Esophagus squamous epithelium (tissue), 5 donors: ENCODE data around the gene ERF. TPM values are rescaled to one million over a fixed set of nuclear protein-coding genes. Genes with fewer than 3 reads are reported as not detected.
A peak's percentile ranks its signal among the peaks of the same experiment; 100 is the strongest.

Experiments used
- DNase-seq: peaks from one replicate; lab custom pipeline; 2025; lab: John Stamatoyannopoulos, UW
- H3K27ac ChIP-seq, 4 donors: fragments of 200-600 bp; sonication (generic); one replicate each; pipeline ENCODE4 v1.5.1; 2016 to 2019; ENCODE audit warnings: mild to moderate bottlenecking in 1 of 4
- H3K27me3 ChIP-seq, 4 donors: fragments of 200-600 bp; sonication (generic); 1 replicate in 3 of 4; 2 replicates in 1 of 4; pipeline versions ENCODE4 v1.5.1 to v1.6.0; 2017 to 2021; ENCODE audit warnings: antibody characterized with exemption in 1 of 4
- H3K36me3 ChIP-seq, 3 donors: fragments of 200-600 bp; sonication (generic); one replicate each; pipeline ENCODE4 v1.5.1; 2016 to 2019
- H3K4me1 ChIP-seq, 3 donors: fragments of 200-600 bp; sonication (generic); one replicate each; pipeline ENCODE4 v1.5.1; 2017 to 2019
- H3K4me3 ChIP-seq, 4 donors: fragments of 200-600 bp; sonication (generic); 1 replicate in 3 of 4; 2 replicates in 1 of 4; pipeline ENCODE4 v1.5.1; 2016 to 2019; ENCODE audit warnings: mild to moderate bottlenecking in 2 of 4, moderate library complexity in 1 of 4
- H3K9me3 ChIP-seq, 3 donors: fragments of 200-600 bp; sonication (generic); one replicate each; pipeline ENCODE4 v1.5.1; 2016 to 2019
- CTCF ChIP-seq, 6 experiments: fragments of 450-650 bp in 4 of 6; fragments of 200-600 bp in 2 of 6; sonication (generic) in 2 of 6; IDR thresholded peaks; one replicate each; pipeline ENCODE4 v1.5.1; 2016 to 2019; ENCODE audit warnings: antibody characterized with exemption in 6 of 6, mild to moderate bottlenecking in 4 of 6, moderate library complexity in 4 of 6
- POLR2A ChIP-seq, 4 donors: fragments of 450-650 bp; IDR thresholded peaks; one replicate each; pipeline ENCODE4 v1.6.1; 2017; ENCODE audit warnings: antibody characterized with exemption in 4 of 4, mild to moderate bottlenecking in 4 of 4, moderate library complexity in 3 of 4
- WGBS, 2 donors: methylation state at CpG; one replicate each; pipeline ENCODE4 v1.1.5; 2018; 5-methylcytosine and 5-hydroxymethylcytosine counted together
- intact Hi-C: fragments of 100-400 bp; cut with DNase I; formaldehyde crosslinking; loops from one replicate; pipeline ENCODE4 v1.15.0; 2022
- total RNA-seq, 4 donors: library from RNA; depleted of rRNA; stranded (reverse); fragments of >200 nt; gene quantifications; one replicate each; pipeline ENCODE4 v1.1.0, GENCODE V29; 2016
- donor health status: DM: yes; HTN: yes; CAD: no.

ERF gene
- total RNA-seq, 4 donors from 2014 or later: 13.3 to 32.5 (median 21.0) TPM

GRCh38 chr19:42274065-42274682 lies 19.2 kb upstream of the ERF start:
- DNase-seq: no peak
- TF ChIP-seq CTCF (IDR thresholded peaks at IDR 0.05) (no peak), POLR2A (IDR thresholded peaks at IDR 0.05) (no peak)
- H3K27ac ChIP-seq: no peak overlapping the region

GRCh38 chr19:42273407-42274064 lies 18.6 kb upstream of the ERF start:
- Histone ChIP-seq H3K27me3 (no peaks in the 10 kb centered on the region), H3K9me3 (no peaks in the 10 kb centered on the region), H3K36me3 (peaks cover 23 to 53% (median 30%) of the 10 kb centered on the region in 3 donors), H3K4me1 (peaks cover 45 to 83% (median 64%) of the 10 kb centered on the region in 3 donors), H3K27ac (no peak overlapping the region), H3K4me3 (no peak overlapping the region)
- intact Hi-C loops: no loop called here
- no peak for TF ChIP-seq POLR2A (IDR thresholded peaks at IDR 0.05)
- TF ChIP-seq CTCF (IDR thresholded peaks at IDR 0.05): no peak
- DNase-seq: no peak
- 89 to 94% methylated on average over 28 to 34 of the region's 43 CpGs for WGBS, 2 donors

More at GRCh38 chr19:42274065-42274682, 19.2 kb upstream of the ERF start:
- intact Hi-C loops: no loop called here
- no peak overlapping the region for H3K4me3 ChIP-seq
- H3K27me3 ChIP-seq: no peaks in the 10 kb centered on the region
- H3K9me3 ChIP-seq: no peaks in the 10 kb centered on the region
- 80 to 92% methylated on average over 7 to 16 of the region's 22 CpGs for WGBS, 2 donors
- H3K36me3 ChIP-seq: peaks cover 23 to 53% (median 30%) of the 10 kb centered on the region in 3 donors
- peaks cover 51 to 89% (median 70%) of the 10 kb centered on the region in 3 donors for H3K4me1 ChIP-seq

- H3K27ac ChIP-seq: no peak overlapping the region
- no peaks in the 10 kb centered on the region for H3K9me3 ChIP-seq
- H3K4me3 ChIP-seq: no peak overlapping the region
- H3K36me3 ChIP-seq: peaks cover 23 to 53% (median 30%) of the 10 kb centered on the region in 3 donors
- H3K27me3 ChIP-seq: no peaks in the 10 kb centered on the region
- DNase-seq: no peak
- WGBS, 2 donors: 94 to 95% methylated on average over 10 to 12 of the region's 23 CpGs
- H3K4me1 ChIP-seq: peaks cover 40 to 78% (median 58%) of the 10 kb centered on the region in 3 donors
- intact Hi-C loops: no loop called here
- TF ChIP-seq POLR2A (IDR thresholded peaks at IDR 0.05) (no peak), CTCF (IDR thresholded peaks at IDR 0.05) (no peak)
Observed at GRCh38 chr19:42272989-42273406, 18.1 kb upstream of the ERF start.

- no CpG with 5 or more reads among the region's 9 CpGs for WGBS, 2 donors
- H3K4me3 ChIP-seq: no peak overlapping the region
- H3K36me3 ChIP-seq: peaks cover 23 to 53% (median 30%) of the 10 kb centered on the region in 3 donors
- DNase-seq: no peak
- TF ChIP-seq POLR2A (IDR thresholded peaks at IDR 0.05): no peak
- TF ChIP-seq CTCF (IDR thresholded peaks at IDR 0.05): no peak
- H3K4me1 ChIP-seq: peaks cover 39 to 78% (median 58%) of the 10 kb centered on the region in 3 donors
- H3K27ac ChIP-seq: peak overlapping the region in 1 of 4 donors; percentile 97
- no peaks in the 10 kb centered on the region for H3K27me3 ChIP-seq
- intact Hi-C loops: no loop called here
- no peaks in the 10 kb centered on the region for H3K9me3 ChIP-seq
Observed at GRCh38 chr19:42272535-42272897, 17.6 kb upstream of the ERF start.

GRCh38 chr19:42271861-42272534 lies 17.1 kb upstream of the ERF start:
- 88% methylated on average over 8 to 15 of the region's 35 CpGs for WGBS, 2 donors
- Histone ChIP-seq H3K4me3 (no peak overlapping the region), H3K36me3 (peaks cover 23 to 52% (median 30%) of the 10 kb centered on the region in 3 donors), H3K9me3 (no peaks in the 10 kb centered on the region), H3K27ac (peak overlapping the region; percentile 90 to 99 (median 96)), H3K27me3 (no peaks in the 10 kb centered on the region), H3K4me1 (peaks cover 34 to 76% (median 53%) of the 10 kb centered on the region in 3 donors)
- TF ChIP-seq CTCF (IDR thresholded peaks at IDR 0.05): no peak
- TF ChIP-seq POLR2A (IDR thresholded peaks at IDR 0.05): no peak
- DNase-seq: no peak
- intact Hi-C loops: no loop called here
